Measurements from ENCODE around the gene FAM181A.

Gene FAM181A

DNA sequence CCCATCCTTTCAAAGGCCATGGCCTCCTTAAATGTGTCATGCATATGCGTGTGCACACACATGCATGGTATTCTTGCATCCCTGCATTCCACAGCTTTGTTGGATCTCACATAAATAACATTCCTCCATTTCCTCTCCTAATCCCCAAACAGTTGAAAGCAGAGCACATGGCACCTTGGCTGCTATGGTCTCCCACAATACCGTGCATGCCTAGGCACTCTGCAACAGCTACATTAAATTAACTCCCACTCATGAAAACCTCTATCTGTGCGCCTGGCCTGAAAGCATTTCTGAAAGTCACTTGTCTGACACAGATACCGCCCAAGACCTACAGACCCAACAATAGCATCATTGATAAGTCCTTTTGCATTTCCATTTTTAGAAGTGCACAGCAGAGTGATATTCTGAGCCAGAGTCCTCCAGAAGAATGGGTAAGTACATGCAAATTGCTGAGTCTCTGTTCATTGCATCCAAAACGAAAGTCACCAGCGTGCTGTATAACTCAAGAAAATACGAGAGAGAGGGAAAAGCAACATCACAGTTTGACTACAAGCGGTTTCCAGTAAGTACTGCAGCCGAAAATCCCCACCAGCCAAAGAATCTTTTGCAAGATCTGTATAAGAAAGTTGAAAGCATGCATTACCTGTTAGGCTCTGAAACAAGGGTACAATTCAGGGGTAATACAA lies 48.8 kb downstream of the FAM181A start:
- no peak overlapping the region for H2BK12ac ChIP-seq (ENCODE audit: low read length)
- no peak overlapping the region for H2BK120ac ChIP-seq (ENCODE audit: insufficient read depth, low read length, poor library complexity)
- H3K27ac ChIP-seq (ENCODE audit: low read depth, low read length), result no peak overlapping the region
- H3K36me3 ChIP-seq (ENCODE audit: control insufficient read depth in 1 of 2, insufficient read depth in 2 of 2, low read length in 2 of 2), result no peaks in the 10 kb centered on the region
- H3K9ac ChIP-seq (ENCODE audit: low read length), result no peak overlapping the region
- H3K9me3 ChIP-seq (ENCODE audit: insufficient read depth, low read depth, low read length), result no peaks in the 10 kb centered on the region
- H3K23ac ChIP-seq (ENCODE audit: low read length), result no peak overlapping the region
- no peaks in the 10 kb centered on the region for H3K27me3 ChIP-seq (ENCODE audit: insufficient read depth, low read length)
- no peak for DNase-seq
- no peaks in the 10 kb centered on the region for H3K79me2 ChIP-seq (ENCODE audit: control insufficient read depth, insufficient read depth, low read length, poor library complexity)
- no peak overlapping the region for H3K4me3 ChIP-seq (ENCODE audit: low read depth, low read length)
- no peaks in the 10 kb centered on the region for H3K4me1 ChIP-seq (ENCODE audit: control insufficient read depth in 1 of 2, insufficient read depth in 2 of 2, low read length in 2 of 2)
- no peak overlapping the region for H3K4me2 ChIP-seq (ENCODE audit: low read length)
- H4K91ac ChIP-seq (ENCODE audit: low read depth, low read length), result no peak overlapping the region
- no peak overlapping the region for H2AK5ac ChIP-seq (ENCODE audit: low read length)
- H3K18ac ChIP-seq (ENCODE audit: low read length), result no peak overlapping the region
- H4K8ac ChIP-seq (ENCODE audit: low read depth, low read length), result no peak overlapping the region
- H2BK5ac ChIP-seq (ENCODE audit: low read depth, low read length, poor library complexity), result no peak overlapping the region
- no peak overlapping the region for H4K12ac ChIP-seq (ENCODE audit: low read depth, low read length)
- H3K79me1 ChIP-seq (ENCODE audit: low read length), result no peaks in the 10 kb centered on the region
- no peak overlapping the region for H3K14ac ChIP-seq (ENCODE audit: low read length)
- H2AFZ ChIP-seq (ENCODE audit: insufficient read depth, low read length, poor library complexity), result no peak overlapping the region
- no peak overlapping the region for H3K4ac ChIP-seq (ENCODE audit: low read depth, low read length)
- WGBS (ENCODE audit: extremely low coverage, insufficient coverage, insufficient read length), result no CpG with 5 or more reads among the region's 9 CpGs

DNA sequence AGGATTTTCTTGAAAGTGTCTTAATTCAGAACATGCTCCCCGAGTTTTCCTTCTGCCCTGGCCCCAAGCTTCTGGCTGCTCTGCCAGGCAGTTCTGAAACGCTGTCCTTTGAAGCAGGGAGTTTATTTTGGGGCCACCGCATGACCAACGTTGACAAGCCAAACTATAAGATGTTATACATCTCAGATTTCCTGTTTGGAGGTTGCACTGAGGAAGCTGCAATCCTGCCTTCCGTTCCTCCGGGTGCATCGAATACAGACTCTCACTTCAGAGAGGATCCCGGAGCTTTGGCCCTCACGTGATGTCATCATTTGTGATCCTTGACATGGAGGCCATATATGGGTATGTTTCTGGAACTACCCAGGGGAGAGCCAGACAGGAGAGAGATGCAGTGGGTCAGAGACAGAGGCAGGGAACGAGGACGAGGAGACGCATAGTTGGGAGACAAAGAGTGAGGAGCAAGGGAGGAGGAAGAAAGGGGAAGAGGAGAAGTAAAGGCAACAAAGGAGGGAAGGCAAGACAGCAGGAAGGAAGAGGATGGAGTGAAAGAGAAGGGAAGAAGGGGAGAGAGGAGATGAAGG lies 49.4 kb downstream of the FAM181A start, which contains the start of gene ASB2:
ASB2 (minus strand) TSS at position 94 of the 581 bp plus-strand sequence. CDS start 12,031 bp downstream, outside the sequence.
- Histone ChIP-seq H2BK12ac (ENCODE audit: low read length) (no peak within 1 kb of the TSS), H3K4me3 (ENCODE audit: low read depth, low read length) (no peak within 1 kb of the TSS), H2AK5ac (ENCODE audit: low read length) (no peak within 1 kb of the TSS), H3K79me1 (ENCODE audit: low read length) (no peaks in the 10 kb centered on the region), H3K9ac (ENCODE audit: low read length) (no peak within 1 kb of the TSS), H3K14ac (ENCODE audit: low read length) (no peak within 1 kb of the TSS), H3K9me3 (ENCODE audit: insufficient read depth, low read depth, low read length) (no peaks in the 10 kb centered on the region), H2BK5ac (ENCODE audit: low read depth, low read length, poor library complexity) (no peak within 1 kb of the TSS), H3K4ac (ENCODE audit: low read depth, low read length) (no peak within 1 kb of the TSS), H2AFZ (ENCODE audit: insufficient read depth, low read length, poor library complexity) (no peak within 1 kb of the TSS), H4K8ac (ENCODE audit: low read depth, low read length) (no peak within 1 kb of the TSS), H2BK120ac (ENCODE audit: insufficient read depth, low read length, poor library complexity) (no peak within 1 kb of the TSS), H4K91ac (ENCODE audit: low read depth, low read length) (no peak within 1 kb of the TSS), H3K27me3 (ENCODE audit: insufficient read depth, low read length) (no peaks in the 10 kb centered on the region), H3K4me1 (ENCODE audit: control insufficient read depth in 1 of 2, insufficient read depth in 2 of 2, low read length in 2 of 2) (no peaks in the 10 kb centered on the region), H3K4me2 (ENCODE audit: low read length) (no peak within 1 kb of the TSS), H3K79me2 (ENCODE audit: control insufficient read depth, insufficient read depth, low read length, poor library complexity) (no peaks in the 10 kb centered on the region), H4K12ac (ENCODE audit: low read depth, low read length) (no peak within 1 kb of the TSS), H3K27ac (ENCODE audit: low read depth, low read length) (no peak within 1 kb of the TSS), H3K36me3 (ENCODE audit: control insufficient read depth in 1 of 2, insufficient read depth in 2 of 2, low read length in 2 of 2) (no peaks in the 10 kb centered on the region), H3K18ac (ENCODE audit: low read length) (no peak within 1 kb of the TSS), H3K23ac (ENCODE audit: low read length) (no peak within 1 kb of the TSS)
- no peak for DNase-seq
- no CpG with 5 or more reads among the region's 12 CpGs for WGBS (ENCODE audit: extremely low coverage, insufficient coverage, insufficient read length)

DNA sequence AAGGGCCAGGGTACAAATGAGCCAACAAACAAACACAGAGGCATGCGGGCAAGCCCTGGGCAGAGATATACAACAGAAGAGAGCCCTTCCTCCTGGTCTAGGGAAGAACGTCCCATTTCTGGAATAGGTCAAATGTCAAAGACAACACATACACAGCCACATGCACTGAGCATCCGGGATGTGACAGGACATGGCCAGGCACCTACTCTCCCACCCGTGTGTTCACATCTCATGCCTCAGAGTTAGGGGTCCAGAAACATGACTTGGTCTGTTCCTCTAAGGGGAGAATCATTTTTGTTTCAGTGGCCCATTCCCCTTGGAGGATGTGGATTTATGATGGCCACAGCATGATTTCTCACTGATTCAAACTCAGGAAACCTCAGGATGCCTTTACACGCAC lies 50.0 kb downstream of the FAM181A start:
- Histone ChIP-seq H3K4me2 (ENCODE audit: low read length) (no peak overlapping the region), H3K18ac (ENCODE audit: low read length) (no peak overlapping the region), H3K4me1 (ENCODE audit: control insufficient read depth in 1 of 2, insufficient read depth in 2 of 2, low read length in 2 of 2) (no peaks in the 10 kb centered on the region), H4K91ac (ENCODE audit: low read depth, low read length) (no peak overlapping the region), H3K79me2 (ENCODE audit: control insufficient read depth, insufficient read depth, low read length, poor library complexity) (no peaks in the 10 kb centered on the region), H3K9ac (ENCODE audit: low read length) (no peak overlapping the region), H3K27me3 (ENCODE audit: insufficient read depth, low read length) (no peaks in the 10 kb centered on the region), H3K4ac (ENCODE audit: low read depth, low read length) (no peak overlapping the region), H2AK5ac (ENCODE audit: low read length) (no peak overlapping the region), H3K23ac (ENCODE audit: low read length) (no peak overlapping the region), H3K79me1 (ENCODE audit: low read length) (no peaks in the 10 kb centered on the region), H4K8ac (ENCODE audit: low read depth, low read length) (no peak overlapping the region), H3K27ac (ENCODE audit: low read depth, low read length) (no peak overlapping the region), H2AFZ (ENCODE audit: insufficient read depth, low read length, poor library complexity) (no peak overlapping the region), H3K14ac (ENCODE audit: low read length) (no peak overlapping the region), H3K4me3 (ENCODE audit: low read depth, low read length) (no peak overlapping the region), H3K9me3 (ENCODE audit: insufficient read depth, low read depth, low read length) (no peaks in the 10 kb centered on the region), H2BK120ac (ENCODE audit: insufficient read depth, low read length, poor library complexity) (no peak overlapping the region), H4K12ac (ENCODE audit: low read depth, low read length) (no peak overlapping the region), H2BK5ac (ENCODE audit: low read depth, low read length, poor library complexity) (no peak overlapping the region), H2BK12ac (ENCODE audit: low read length) (no peak overlapping the region), H3K36me3 (ENCODE audit: control insufficient read depth in 1 of 2, insufficient read depth in 2 of 2, low read length in 2 of 2) (no peaks in the 10 kb centered on the region)
- WGBS (ENCODE audit: extremely low coverage, insufficient coverage, insufficient read length), result no CpG with 5 or more reads among the region's 5 CpGs
- no peak for DNase-seq

DNA sequence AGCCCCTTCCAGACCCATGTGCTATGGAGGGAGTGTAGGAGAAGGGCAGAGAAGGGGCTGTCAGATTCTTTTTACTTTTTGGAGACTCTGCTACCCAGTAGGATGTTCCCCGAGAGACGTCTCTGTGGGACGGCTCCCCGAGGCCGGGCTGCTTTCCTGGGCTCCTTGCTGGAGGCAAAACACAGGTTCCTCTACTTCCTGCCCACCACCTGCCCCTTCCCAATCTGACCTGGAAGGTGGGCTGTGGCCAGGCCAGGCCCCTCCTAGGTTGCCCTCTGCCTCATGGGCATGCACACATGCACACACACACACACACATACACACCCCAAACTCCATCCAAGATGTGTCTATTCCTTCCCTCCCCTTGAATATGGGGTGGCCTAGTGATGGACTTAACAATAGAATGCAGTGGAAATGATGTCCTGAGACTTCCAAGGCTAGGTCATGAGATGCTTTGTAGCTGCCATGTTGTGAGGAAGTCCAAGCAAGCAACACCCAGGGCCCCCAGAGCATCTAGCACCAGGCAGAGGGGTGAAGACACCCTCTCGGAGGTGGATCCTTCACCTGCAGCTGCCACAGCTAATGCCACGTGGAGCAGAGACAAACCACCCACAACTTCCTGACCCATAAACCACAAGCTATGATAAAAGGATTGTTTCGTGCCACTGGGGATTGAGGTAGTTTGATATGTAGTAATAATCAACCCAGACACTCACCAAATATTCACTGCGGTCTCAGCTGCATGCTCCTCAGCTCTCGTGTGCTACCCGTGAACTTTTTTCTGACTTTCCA lies 50.8 kb downstream of the FAM181A start:
- no CpG with 5 or more reads among the region's 11 CpGs for WGBS (ENCODE audit: extremely low coverage, insufficient coverage, insufficient read length)
- no peak overlapping the region for H2AK5ac ChIP-seq (ENCODE audit: low read length)
- no peaks in the 10 kb centered on the region for H3K79me1 ChIP-seq (ENCODE audit: low read length)
- H3K9me3 ChIP-seq (ENCODE audit: insufficient read depth, low read depth, low read length), result no peaks in the 10 kb centered on the region
- no peak overlapping the region for H3K27ac ChIP-seq (ENCODE audit: low read depth, low read length)
- H3K18ac ChIP-seq (ENCODE audit: low read length), result no peak overlapping the region
- no peak overlapping the region for H3K9ac ChIP-seq (ENCODE audit: low read length)
- H3K79me2 ChIP-seq (ENCODE audit: control insufficient read depth, insufficient read depth, low read length, poor library complexity), result no peaks in the 10 kb centered on the region
- no peak overlapping the region for H3K14ac ChIP-seq (ENCODE audit: low read length)
- no peak overlapping the region for H2BK5ac ChIP-seq (ENCODE audit: low read depth, low read length, poor library complexity)
- H3K4me3 ChIP-seq (ENCODE audit: low read depth, low read length), result no peak overlapping the region
- DNase-seq, result no peak
- no peaks in the 10 kb centered on the region for H3K27me3 ChIP-seq (ENCODE audit: insufficient read depth, low read length)
- H3K4me1 ChIP-seq (ENCODE audit: control insufficient read depth in 1 of 2, insufficient read depth in 2 of 2, low read length in 2 of 2), result no peaks in the 10 kb centered on the region
- H3K23ac ChIP-seq (ENCODE audit: low read length), result no peak overlapping the region
- no peak overlapping the region for H4K8ac ChIP-seq (ENCODE audit: low read depth, low read length)
- H3K4ac ChIP-seq (ENCODE audit: low read depth, low read length), result no peak overlapping the region
- no peak overlapping the region for H2AFZ ChIP-seq (ENCODE audit: insufficient read depth, low read length, poor library complexity)
- no peak overlapping the region for H3K4me2 ChIP-seq (ENCODE audit: low read length)
- no peak overlapping the region for H2BK120ac ChIP-seq (ENCODE audit: insufficient read depth, low read length, poor library complexity)
- no peak overlapping the region for H4K12ac ChIP-seq (ENCODE audit: low read depth, low read length)
- no peaks in the 10 kb centered on the region for H3K36me3 ChIP-seq (ENCODE audit: control insufficient read depth in 1 of 2, insufficient read depth in 2 of 2, low read length in 2 of 2)
- H4K91ac ChIP-seq (ENCODE audit: low read depth, low read length), result no peak overlapping the region
- no peak overlapping the region for H2BK12ac ChIP-seq (ENCODE audit: low read length)

All from trophoblast cell (in vitro differentiated cells and primary cell).